HG02970 (cell line): Measurements from ENCODE around the gene MID1IP1.

Experiments
- ATAC-seq: cut with Tn5 transposase; IDR thresholded peaks from one replicate; pipeline ENCODE4 v1.9.1; 2021; ENCODE audit warnings: mild to moderate bottlenecking, moderate library complexity, moderate number of reproducible peaks; ENCODE audit not compliant: unreplicated experiment, low FRiP score

The MID1IP1 gene

GRCh38 chrX:38811515-38812243, 10.4 kb downstream of the MID1IP1 start:
- ATAC-seq, result no peak

GRCh38 chrX:38816155-38816554, 14.9 kb downstream of the MID1IP1 start:
- no peak for ATAC-seq

- no peak for ATAC-seq
These were observed 15.9 kb downstream of the MID1IP1 start for GRCh38 chrX:38817004-38817703.

GRCh38 chrX:38819163-38819562, 17.9 kb downstream of the MID1IP1 start:
- ATAC-seq, result no peak

GRCh38 chrX:38819709-38820108, 18.4 kb downstream of the MID1IP1 start:
- no peak for ATAC-seq

- no peak for ATAC-seq
These were observed 19.5 kb downstream of the MID1IP1 start for GRCh38 chrX:38820751-38821150.

GRCh38 chrX:38824176-38824575, 22.9 kb downstream of the MID1IP1 start:
- no peak for ATAC-seq

- no peak for ATAC-seq
These were observed 30.7 kb downstream of the MID1IP1 start for GRCh38 chrX:38831949-38832348.

GRCh38 chrX:38837389-38837788, 36.1 kb downstream of the MID1IP1 start:
- ATAC-seq, result no peak

GRCh38 chrX:38839277-38839676, 38.0 kb downstream of the MID1IP1 start:
- ATAC-seq, result no peak

- ATAC-seq, result no peak
These were observed 38.7 kb downstream of the MID1IP1 start for GRCh38 chrX:38839944-38840343.

- ATAC-seq, result no peak
These were observed 40.5 kb downstream of the MID1IP1 start for GRCh38 chrX:38841750-38842149.

GRCh38 chrX:38845426-38845825, 44.2 kb downstream of the MID1IP1 start:
- ATAC-seq, result no peak

GRCh38 chrX:38847206-38847902, 46.1 kb downstream of the MID1IP1 start:
- no peak for ATAC-seq

- ATAC-seq, result no peak
These were observed 46.6 kb downstream of the MID1IP1 start for GRCh38 chrX:38847903-38848230.

- no peak for ATAC-seq
These were observed 47.6 kb downstream of the MID1IP1 start for GRCh38 chrX:38848671-38849455.

- no peak for ATAC-seq
These were observed 49.7 kb downstream of the MID1IP1 start for GRCh38 chrX:38850807-38851544.

- no peak for ATAC-seq
These were observed 53.0 kb downstream of the MID1IP1 start for GRCh38 chrX:38854305-38854704.
